ENCODE data around the gene RPS16. TPM values are rescaled to one million over a fixed set of nuclear protein-coding genes. Genes with fewer than 3 reads are reported as not detected.
A peak's percentile ranks its signal among the peaks of the same experiment; 100 is the strongest.

Gene RPS16
- total RNA-seq, 4 donors from 2014 or later: 718 to 1,665 (median 1,335) TPM

GRCh38 chr19:39408392-39409207 is 27.1 kb downstream of the RPS16 start:
- peaks cover 9% of the 10 kb centered on the region for H3K27me3 ChIP-seq
- WGBS, 2 donors (ENCODE audit: low coverage in 1 of 2): 0 to 13% methylated on average over 2 to 16 of the region's 20 CpGs
- TF ChIP-seq EP300 (IDR thresholded peaks at IDR 0.05; ENCODE audit: low read depth): peak; percentile 21
- peak; percentile 29 for TF ChIP-seq POLR2A (IDR thresholded peaks at IDR 0.05)
- TF ChIP-seq CTCF (IDR thresholded peaks at IDR 0.05): no peak
- TF ChIP-seq POLR2AphosphoS5 (IDR thresholded peaks at IDR 0.05): peak; percentile 62 to 86 (median 84)
- no peaks in the 10 kb centered on the region for H3K9me3 ChIP-seq
- peak; percentile 61 for DNase-seq
- intact Hi-C loops (cut with DNase I; ENCODE audit: low total_unique reads) (no loop called here), in situ Hi-C loops (cut with MboI; ENCODE audit: low pct_ligation_motif_present in 1 of 4, low pct_unique_long_range_greater_than_20kb in 1 of 4, low sequenced_read_pairs in 3 of 4) (no loop called here)
- H3K4me1 ChIP-seq: peaks cover 21 to 51% (median 49%) of the 10 kb centered on the region in 4 donors
- peaks cover 0 to 14% (median 8%) of the 10 kb centered on the region in 4 donors for H3K36me3 ChIP-seq
- H3K27ac ChIP-seq: peak overlapping the region; percentile 98 to 100 (median 99)
- peak overlapping the region; percentile 66 to 86 (median 84) for H3K4me3 ChIP-seq

- 1 to 2% methylated on average over 13 to 27 of the region's 40 CpGs for WGBS, 2 donors (ENCODE audit: low coverage in 1 of 2)
- Histone ChIP-seq H3K36me3 (peaks cover 0 to 14% (median 8%) of the 10 kb centered on the region in 4 donors), H3K27ac (peak overlapping the region; percentile 98 to 100 (median 99)), H3K4me1 (peaks cover 21 to 51% (median 49%) of the 10 kb centered on the region in 4 donors), H3K9me3 (no peaks in the 10 kb centered on the region), H3K27me3 (peaks cover 2% of the 10 kb centered on the region), H3K4me3 (peak overlapping the region; percentile 66 to 86 (median 84))
- TF ChIP-seq POLR2A (IDR thresholded peaks at IDR 0.05): peak; percentile 57
- TF ChIP-seq EP300 (IDR thresholded peaks at IDR 0.05; ENCODE audit: low read depth): no peak
- TF ChIP-seq POLR2AphosphoS5 (IDR thresholded peaks at IDR 0.05): peak; percentile 77 to 99 (median 90)
- TF ChIP-seq CTCF (IDR thresholded peaks at IDR 0.05): peak in 1 of 5 experiments; percentile 18
- in situ Hi-C loops (cut with MboI; ENCODE audit: low pct_ligation_motif_present in 1 of 4, low pct_unique_long_range_greater_than_20kb in 1 of 4, low sequenced_read_pairs in 3 of 4): no loop called here
- intact Hi-C loops (cut with DNase I; ENCODE audit: low total_unique reads): no loop called here
- DNase-seq: peak; percentile 82
Observed at GRCh38 chr19:39407660-39408391, 27.9 kb downstream of the RPS16 start.

- intact Hi-C loops (cut with DNase I; ENCODE audit: low total_unique reads) (no loop called here), in situ Hi-C loops (cut with MboI; ENCODE audit: low pct_ligation_motif_present in 1 of 4, low pct_unique_long_range_greater_than_20kb in 1 of 4, low sequenced_read_pairs in 3 of 4) (no loop called here)
- TF ChIP-seq EP300 (IDR thresholded peaks at IDR 0.05; ENCODE audit: low read depth) (no peak), POLR2AphosphoS5 (IDR thresholded peaks at IDR 0.05) (no peak), POLR2A (IDR thresholded peaks at IDR 0.05) (no peak), CTCF (IDR thresholded peaks at IDR 0.05) (no peak)
- no peaks in the 10 kb centered on the region for H3K27me3 ChIP-seq
- peaks cover 22 to 55% (median 52%) of the 10 kb centered on the region in 4 donors for H3K4me1 ChIP-seq
- H3K36me3 ChIP-seq: peaks cover 0 to 14% (median 8%) of the 10 kb centered on the region in 4 donors
- H3K27ac ChIP-seq: peak overlapping the region; percentile 98 to 100 (median 99)
- peak overlapping the region; percentile 66 to 86 (median 84) for H3K4me3 ChIP-seq
- WGBS, 2 donors (ENCODE audit: low coverage in 1 of 2): 0% methylated on average over 1 to 10 of the region's 14 CpGs
- no peaks in the 10 kb centered on the region for H3K9me3 ChIP-seq
- DNase-seq: no peak
Observed at GRCh38 chr19:39407410-39407659, 28.4 kb downstream of the RPS16 start.
